SU-DHL-6 (cell line): ENCODE data around the gene KIFC3.

Source experiments
- EZH2phosphoT487 ChIP-seq: fragments of 200-600 bp; sonication (generic), shearing (Covaris generic); conservative IDR thresholded peaks from 2 replicates; pipeline ENCODE4 v1.6.1; 2018; ENCODE audit warnings: mild to moderate bottlenecking, antibody characterized with exemption, low read length, moderate library complexity, mixed read lengths
- TF ChIP-seq, protein P1 (sequence below): fragments of 200-600 bp; sonication (generic); IDR thresholded peaks from one replicate; pipeline ENCODE4 v1.5.1; 2017; ENCODE audit warnings: antibody characterized with exemption, mild to moderate bottlenecking, low read length, moderate library complexity; ENCODE audit not compliant: insufficient read depth, poor library complexity, severe bottlenecking

DNA sequence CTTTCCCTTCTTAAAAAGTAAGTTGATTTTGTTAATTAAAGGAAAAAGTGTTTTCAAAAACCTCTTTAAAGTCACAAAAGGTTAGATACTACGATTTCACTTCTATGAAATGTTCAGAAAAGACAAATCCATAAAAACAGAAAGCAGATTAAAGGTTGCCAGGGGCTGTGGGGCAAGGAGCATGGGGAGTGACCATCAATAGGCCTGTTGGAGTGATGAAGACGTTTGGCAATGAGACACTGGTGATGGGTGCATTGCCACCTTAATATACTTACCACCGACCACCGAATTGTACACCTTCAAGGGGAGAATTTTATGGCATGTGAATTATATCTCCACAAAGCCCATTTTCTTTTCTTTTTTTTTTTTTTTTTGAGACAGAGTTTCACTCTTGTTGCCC lies 19.2 kb downstream of the KIFC3 start:
- TF ChIP-seq, protein P1, sequence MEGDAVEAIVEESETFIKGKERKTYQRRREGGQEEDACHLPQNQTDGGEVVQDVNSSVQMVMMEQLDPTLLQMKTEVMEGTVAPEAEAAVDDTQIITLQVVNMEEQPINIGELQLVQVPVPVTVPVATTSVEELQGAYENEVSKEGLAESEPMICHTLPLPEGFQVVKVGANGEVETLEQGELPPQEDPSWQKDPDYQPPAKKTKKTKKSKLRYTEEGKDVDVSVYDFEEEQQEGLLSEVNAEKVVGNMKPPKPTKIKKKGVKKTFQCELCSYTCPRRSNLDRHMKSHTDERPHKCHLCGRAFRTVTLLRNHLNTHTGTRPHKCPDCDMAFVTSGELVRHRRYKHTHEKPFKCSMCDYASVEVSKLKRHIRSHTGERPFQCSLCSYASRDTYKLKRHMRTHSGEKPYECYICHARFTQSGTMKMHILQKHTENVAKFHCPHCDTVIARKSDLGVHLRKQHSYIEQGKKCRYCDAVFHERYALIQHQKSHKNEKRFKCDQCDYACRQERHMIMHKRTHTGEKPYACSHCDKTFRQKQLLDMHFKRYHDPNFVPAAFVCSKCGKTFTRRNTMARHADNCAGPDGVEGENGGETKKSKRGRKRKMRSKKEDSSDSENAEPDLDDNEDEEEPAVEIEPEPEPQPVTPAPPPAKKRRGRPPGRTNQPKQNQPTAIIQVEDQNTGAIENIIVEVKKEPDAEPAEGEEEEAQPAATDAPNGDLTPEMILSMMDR: no peak
- TF ChIP-seq EZH2phosphoT487: no peak
